KOPT-K1 (cell line): ENCODE measurements around the gene ZNF479.
"Not testable (repeated sequence)": the region's sequence is repeated elsewhere in the genome, so short reads cannot be mapped to it uniquely, and the experiment has no call there.

Experiments
- H3K27ac ChIP-seq: fragments of 200-600 bp; sonication (generic); 2 replicates; pipeline ENCODE4 v1.5.1; 2016; ENCODE audit warnings: antibody characterized with exemption, mild to moderate bottlenecking, low read depth, low read length; ENCODE audit not compliant: poor library complexity, severe bottlenecking
- H3K36me3 ChIP-seq: fragments of 200-600 bp; sonication (generic); 2 replicates; pipeline ENCODE4 v1.5.1; 2017; ENCODE audit warnings: antibody characterized with exemption, mild to moderate bottlenecking, low read length, moderate library complexity; ENCODE audit not compliant: insufficient read depth
- H3K9me3 ChIP-seq: fragments of 200-600 bp; sonication (generic); 2 replicates; pipeline ENCODE4 v1.5.1; 2017; ENCODE audit warnings: antibody characterized with exemption, low read length, mild to moderate bottlenecking; ENCODE audit not compliant: insufficient read depth, poor library complexity, severe bottlenecking

Gene ZNF479

DNA sequence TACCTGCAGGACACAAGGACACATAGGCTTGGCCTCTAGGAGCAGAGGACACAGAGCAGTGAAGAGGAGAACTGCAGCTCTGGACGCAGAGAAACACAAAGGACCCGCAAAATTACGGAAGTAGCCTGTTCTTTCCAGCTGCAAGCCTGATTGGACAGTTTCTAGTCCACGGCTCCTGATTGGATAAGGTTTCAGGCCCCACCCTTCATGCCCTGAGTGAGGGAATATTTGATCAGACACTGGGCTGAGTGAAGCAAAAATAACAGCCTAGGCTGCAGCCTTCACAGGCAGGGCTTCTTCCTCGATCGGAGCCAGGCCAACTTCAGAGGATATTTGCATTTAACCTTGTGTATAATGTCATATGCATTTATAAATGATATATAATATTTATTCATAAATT, at the start of gene ZNF479:
Gene ZNF479 (minus strand): TSS at position 101 of the 400 bp plus-strand sequence. CDS start 112 bp downstream, outside the sequence.
- not testable (repeated sequence) for H3K36me3 ChIP-seq, H3K9me3 ChIP-seq, H3K27ac ChIP-seq

DNA sequence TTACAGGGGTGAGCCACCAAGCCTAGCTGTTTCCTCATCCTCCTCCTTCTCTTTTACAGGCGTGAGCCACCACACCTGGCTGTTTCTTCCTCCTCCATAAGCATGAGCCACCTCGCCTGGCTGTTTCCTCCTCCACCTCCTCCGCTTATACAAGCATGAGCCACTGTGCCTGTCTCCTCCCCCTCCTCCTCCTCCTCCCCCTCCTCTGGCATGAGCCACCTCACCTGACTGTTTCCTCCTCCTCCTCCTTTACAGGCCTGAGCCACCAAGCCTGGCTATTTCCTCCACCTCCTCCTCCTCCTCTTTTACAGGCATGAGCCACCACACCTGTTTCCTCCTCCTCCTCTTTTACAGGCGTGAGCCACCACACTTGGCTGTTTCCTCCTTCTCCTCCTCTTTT, 49.8 kb upstream of the ZNF479 start:
- peaks cover 56% of the 10 kb centered on the region for H3K9me3 ChIP-seq
- H3K36me3 ChIP-seq = no peaks in the 10 kb centered on the region
- H3K27ac ChIP-seq = no peak overlapping the region

DNA sequence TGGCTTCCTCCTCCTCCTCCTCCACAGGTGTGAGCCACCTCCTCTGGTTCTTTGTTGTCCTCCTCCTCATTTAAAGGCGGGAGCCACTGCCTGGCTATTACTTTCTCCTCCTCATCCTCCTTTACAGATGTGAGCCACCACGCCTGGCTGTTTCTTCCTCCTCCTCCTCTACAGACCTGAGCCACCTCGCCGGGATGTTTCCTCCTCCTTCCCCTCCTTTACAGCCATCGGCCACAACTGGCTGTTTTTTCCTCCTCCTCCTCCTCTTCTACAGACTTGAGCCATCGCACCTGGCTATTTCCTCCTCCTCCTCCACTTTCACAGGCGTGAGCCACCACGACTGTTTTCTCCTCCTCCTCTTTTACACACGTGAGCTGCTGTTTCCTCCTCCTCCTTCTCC, 49.0 kb upstream of the ZNF479 start:
- Histone ChIP-seq H3K9me3 (peaks cover 60% of the 10 kb centered on the region), H3K36me3 (no peaks in the 10 kb centered on the region), H3K27ac (no peak overlapping the region)

DNA sequence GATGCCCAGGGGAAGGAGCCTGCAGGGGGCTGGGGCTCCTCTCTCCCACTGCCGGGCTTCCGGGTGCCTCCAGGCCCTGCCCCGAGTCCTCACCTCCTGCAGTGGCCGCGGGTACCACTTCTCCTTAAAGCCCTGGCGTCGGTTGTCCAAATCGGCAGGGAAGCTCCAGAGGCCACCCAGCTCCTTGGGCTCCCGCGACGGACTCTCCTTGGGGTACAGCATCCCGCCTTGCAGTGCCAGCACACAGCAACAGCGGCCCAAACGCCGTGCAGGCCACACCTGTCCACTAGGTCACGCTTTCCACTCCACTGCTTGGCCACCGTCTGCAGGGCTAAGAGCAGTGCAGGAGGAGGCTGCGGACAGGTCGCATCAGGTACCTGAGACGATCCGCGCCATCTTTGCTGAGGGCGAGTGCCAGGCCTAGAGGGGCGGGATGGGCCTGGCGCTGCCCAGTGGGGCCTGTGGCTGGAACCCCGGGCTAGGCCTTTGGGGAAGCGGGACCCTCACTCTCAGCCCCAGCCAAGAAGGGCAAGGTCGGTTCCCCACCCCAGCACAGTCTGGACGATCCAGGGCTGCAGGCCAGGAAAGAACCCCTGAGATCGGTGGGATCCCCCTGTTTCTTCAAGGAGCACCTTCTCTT, 47.7 kb upstream of the ZNF479 start:
- Histone ChIP-seq H3K36me3 (no peaks in the 10 kb centered on the region), H3K27ac (no peak overlapping the region), H3K9me3 (peaks cover 54% of the 10 kb centered on the region)

DNA sequence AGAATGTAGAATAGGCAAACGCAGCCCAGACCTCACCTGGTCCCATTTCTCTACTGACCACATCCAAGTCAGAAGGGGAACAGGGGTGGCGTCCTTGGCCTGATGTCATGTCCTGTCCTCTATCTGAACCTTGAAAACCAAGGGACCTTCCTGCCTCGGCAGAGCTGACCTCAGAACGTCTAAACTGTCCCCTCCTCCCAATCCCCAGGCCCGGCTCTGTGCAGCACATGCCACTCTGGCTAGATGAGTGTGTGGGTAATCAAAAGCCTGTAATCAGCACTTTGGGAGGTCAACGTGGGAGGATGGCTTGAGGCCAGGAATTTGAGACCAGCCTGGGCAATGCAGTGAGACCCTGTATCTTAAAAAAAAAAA, 46.5 kb upstream of the ZNF479 start:
- Histone ChIP-seq H3K36me3 (no peaks in the 10 kb centered on the region), H3K9me3 (peaks cover 49% of the 10 kb centered on the region), H3K27ac (no peak overlapping the region)

DNA sequence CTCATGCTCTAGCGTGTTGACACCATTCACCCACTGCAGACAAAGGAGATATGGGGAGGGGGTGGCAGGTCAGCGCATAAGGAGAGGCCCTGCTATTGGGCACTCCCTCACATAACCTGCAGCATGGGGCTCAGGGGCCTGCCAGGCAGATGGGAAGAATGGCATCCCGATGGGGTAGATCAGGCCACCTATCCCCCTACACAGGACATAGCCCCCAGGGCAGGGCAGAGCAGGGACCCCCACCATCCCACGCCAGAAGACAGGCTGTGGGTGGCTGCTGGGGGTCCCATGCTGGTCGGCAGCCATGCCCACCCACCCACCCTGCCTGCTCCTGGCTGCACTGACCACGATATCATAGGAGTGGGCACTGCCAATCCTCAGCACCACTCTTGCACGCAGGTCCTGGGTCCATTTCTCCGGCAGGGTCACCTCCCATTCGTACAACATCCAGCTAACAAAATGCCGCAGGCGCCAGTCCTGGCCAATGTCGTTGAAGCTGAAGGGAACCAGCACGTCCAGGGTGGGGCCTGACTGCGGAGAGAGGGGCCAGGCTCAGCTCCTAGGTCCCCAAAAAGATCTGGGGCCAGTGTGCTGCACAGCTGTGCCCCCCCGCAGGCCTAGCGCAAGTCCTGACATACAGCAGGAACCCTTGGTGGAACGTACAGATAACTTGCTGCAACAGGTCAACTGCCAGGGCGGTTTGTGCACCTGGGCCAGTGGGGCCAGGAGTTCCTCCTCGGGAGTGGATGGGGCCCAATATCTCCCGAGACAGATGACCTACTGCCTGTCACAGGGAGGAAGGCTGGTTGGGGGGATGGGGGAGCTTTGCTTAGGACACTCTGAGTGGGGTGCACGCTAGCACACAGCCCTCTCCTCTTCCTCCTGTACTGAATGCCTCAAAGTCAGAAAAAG, 45.9 kb upstream of the ZNF479 start:
- Histone ChIP-seq H3K9me3 (peaks cover 45% of the 10 kb centered on the region), H3K27ac (no peak overlapping the region), H3K36me3 (no peaks in the 10 kb centered on the region)

DNA sequence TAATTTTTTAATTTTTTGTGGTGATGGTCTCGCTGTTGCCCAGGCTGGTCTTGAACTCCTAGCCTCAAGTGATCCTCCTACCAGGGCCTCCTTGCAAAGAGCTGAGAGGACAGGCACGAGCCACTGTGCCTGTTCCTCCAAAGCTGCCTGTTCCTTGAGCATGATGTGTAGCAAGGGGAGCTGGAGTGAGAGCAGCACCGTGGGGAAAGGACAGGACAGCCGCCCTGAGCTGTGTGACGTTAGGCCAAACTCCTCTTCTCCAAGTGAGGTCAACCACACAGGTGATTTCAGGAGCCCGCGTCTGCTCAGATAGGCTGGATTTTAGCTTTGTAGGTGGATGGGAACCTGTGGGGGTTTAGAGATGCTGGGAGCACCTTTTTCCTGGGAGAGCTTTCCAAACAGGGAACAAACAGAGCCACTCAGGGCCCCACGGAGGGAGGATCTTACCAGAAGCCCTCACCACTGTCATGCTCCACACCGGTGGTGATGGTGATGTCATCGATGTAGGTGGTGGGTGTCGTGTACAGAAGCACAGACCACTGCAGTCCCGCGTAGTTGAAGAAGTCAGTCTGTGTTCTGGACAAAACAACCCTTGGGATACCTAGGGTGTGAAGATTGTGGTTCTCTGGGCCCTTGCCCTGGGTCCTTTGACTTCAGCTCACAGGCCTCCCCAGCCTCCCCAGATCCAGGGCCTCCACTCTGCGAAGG, 44.8 kb upstream of the ZNF479 start:
- no peak overlapping the region for H3K27ac ChIP-seq
- no peaks in the 10 kb centered on the region for H3K36me3 ChIP-seq
- peaks cover 45% of the 10 kb centered on the region for H3K9me3 ChIP-seq

DNA sequence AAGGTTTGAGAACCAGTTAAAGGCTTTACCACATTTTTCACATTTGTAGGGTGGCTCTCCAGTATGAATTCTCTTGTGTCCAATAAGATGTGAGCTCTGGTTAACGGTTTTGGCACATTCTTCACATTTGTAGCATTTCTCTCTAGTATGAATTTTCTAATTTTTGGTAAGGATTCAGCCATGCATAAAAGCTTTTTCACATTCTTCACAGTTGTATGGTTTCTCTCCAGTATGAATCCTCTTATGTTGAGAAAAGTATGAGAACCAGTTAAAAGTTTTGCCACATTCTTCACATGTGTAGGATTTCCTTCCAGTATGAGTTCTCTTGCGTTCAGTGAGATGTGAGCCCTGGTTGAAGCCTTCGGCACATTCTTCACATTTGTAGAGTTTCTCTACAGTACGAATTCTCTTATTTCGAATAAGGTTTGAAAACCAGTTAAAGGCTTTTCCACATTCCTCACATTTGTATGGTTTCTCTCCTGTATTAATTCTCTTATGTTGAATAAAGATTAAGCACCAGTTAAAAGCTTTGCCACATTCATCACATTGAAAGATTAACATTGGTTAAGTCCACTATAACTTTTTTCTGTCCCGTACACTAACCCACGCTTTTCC, 33.2 kb upstream of the ZNF479 start:
- no peaks in the 10 kb centered on the region for H3K36me3 ChIP-seq
- H3K27ac ChIP-seq = no peak overlapping the region
- peaks cover 16% of the 10 kb centered on the region for H3K9me3 ChIP-seq

DNA sequence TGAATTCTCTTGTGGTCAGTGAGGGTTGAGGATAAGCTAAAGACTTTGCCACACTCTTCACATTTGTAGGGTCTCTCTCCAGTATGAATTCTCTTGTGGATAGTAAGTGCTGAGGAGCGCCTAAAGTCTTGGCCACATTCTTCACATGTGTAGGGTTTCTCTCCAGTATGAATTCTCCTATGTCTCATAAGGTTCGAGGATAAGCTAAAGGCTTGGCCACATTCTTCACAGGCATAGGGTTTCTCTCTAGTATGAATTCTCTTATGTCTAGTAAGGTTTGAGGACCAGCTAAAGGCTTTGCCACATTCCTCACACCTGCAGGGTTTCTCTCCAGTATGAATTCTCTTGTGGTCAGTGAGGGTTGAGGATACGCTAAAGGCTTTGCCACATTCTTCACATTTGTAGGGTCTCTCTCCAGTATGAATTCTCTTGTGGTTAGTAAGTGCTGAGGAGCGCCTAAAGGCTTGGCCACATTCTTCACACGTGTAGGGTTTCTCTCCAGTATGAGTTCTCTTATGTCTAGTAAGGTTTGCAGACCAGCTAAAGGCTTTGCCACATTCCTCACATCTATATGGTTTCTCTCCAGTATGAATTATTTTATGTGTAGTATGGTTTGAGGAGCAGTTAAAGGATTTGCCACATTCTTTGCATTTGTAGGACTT, 12.0 kb downstream of the ZNF479 start:
- peaks cover 43% of the 10 kb centered on the region for H3K9me3 ChIP-seq
- H3K36me3 ChIP-seq, H3K27ac ChIP-seq: not testable (repeated sequence)
